Left colon (tissue), 2 donors: ENCODE data around the gene CFAP100. TPM values are rescaled to one million over a fixed set of nuclear protein-coding genes. Genes with fewer than 3 reads are reported as not detected.

Source experiments
- ATAC-seq: fragments of 200-7000 bp; cut with Tn5 transposase; one replicate; pipeline ENCODE4 v1.9.1; 2020; ENCODE audit warnings: mild to moderate bottlenecking, moderate library complexity
- DNase-seq, 2 donors: peaks; one replicate each; pipeline ENCODE4 v3.0.0-alpha.2; 2020
- intact Hi-C, 2 donors: fragments of 100-400 bp; cut with DNase I in 1 of 2; cut with micrococcal nuclease in 1 of 2; formaldehyde crosslinking; loops; one replicate each; pipeline versions ENCODE4 v1.11.2 to v1.14.0; 2022; cut with DNase I, micrococcal nuclease
- total RNA-seq, 2 donors: library from RNA; stranded (reverse); fragmentation: NEBNext Ultra II Directional; extraction: Animal tissue kit (Norgen Biotek cat#: 25700); gene quantifications; one replicate each; pipeline ENCODE4 v1.2.1, GENCODE V29; 2021
- donor health status: DM: no; HTN: no; CAD: no.
- donor health status: DM: yes; HTN: yes; CAD: no.

CFAP100 gene
- total RNA-seq, 2 donors from 2014 or later, result not detected

GRCh38 chr3:126395846-126396513, 1.3 kb downstream of the CFAP100 start:
- intact Hi-C loops, result no loop called here
- DNase-seq (peak in 1 of 2 donors; percentile 3), ATAC-seq (no peak)

- intact Hi-C loops, result no loop called here
- DNase-seq (no peak), ATAC-seq (no peak)
These were observed 1.8 kb downstream of the CFAP100 start for GRCh38 chr3:126396536-126396935.

GRCh38 chr3:126397610-126398422, 3.1 kb downstream of the CFAP100 start:
- ATAC-seq (no peak), DNase-seq (peak in 1 of 2 donors; percentile 21)
- intact Hi-C loops, result no loop called here

- DNase-seq, result peak in 1 of 2 donors; percentile 15
- intact Hi-C loops, result no loop called here
- no peak for ATAC-seq
These were observed 4.0 kb downstream of the CFAP100 start for GRCh38 chr3:126398423-126399350.

DNA sequence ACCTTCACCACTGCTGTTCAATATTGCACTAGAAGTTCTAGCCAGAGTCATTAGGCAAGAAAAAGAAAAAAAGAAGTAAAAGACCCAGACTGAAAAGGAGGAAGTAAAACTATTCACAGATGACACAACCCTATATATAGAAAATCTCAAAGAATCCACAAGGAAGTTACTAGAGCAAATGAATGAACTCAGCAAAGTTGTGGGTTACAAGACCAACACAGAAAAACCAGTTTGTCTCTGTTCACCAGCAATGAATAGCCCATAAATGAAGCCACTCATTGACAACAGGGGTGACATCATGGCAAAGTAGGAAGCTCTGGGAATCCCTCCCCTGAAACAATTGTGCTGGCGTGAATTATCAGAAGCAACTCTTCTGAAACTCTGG, 4.6 kb downstream of the CFAP100 start:
- DNase-seq, result no peak
- no peak for ATAC-seq
- intact Hi-C loops, result no loop called here

DNA sequence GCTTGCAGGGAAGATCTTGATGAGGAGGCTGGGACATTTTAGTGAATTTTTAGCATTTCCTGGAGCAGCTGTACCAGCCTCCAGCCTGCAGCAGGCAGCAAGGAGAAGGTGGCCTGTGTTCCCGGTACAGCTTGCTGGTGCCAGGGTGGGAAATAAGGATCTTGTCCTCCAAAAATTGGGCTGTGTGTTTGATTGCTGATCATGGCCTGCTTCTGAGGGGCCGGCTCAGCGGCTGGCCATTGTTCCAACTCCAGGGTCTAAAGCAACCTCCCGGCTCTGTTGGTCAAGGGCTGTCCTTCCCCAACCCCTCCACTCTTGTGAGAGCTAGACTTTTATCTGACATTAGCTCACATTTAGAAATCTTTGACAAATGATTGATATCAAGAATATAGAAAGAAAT, 5.0 kb downstream of the CFAP100 start:
- intact Hi-C loops, result no loop called here
- no peak for ATAC-seq
- peak in 1 of 2 donors; percentile 8 for DNase-seq

DNA sequence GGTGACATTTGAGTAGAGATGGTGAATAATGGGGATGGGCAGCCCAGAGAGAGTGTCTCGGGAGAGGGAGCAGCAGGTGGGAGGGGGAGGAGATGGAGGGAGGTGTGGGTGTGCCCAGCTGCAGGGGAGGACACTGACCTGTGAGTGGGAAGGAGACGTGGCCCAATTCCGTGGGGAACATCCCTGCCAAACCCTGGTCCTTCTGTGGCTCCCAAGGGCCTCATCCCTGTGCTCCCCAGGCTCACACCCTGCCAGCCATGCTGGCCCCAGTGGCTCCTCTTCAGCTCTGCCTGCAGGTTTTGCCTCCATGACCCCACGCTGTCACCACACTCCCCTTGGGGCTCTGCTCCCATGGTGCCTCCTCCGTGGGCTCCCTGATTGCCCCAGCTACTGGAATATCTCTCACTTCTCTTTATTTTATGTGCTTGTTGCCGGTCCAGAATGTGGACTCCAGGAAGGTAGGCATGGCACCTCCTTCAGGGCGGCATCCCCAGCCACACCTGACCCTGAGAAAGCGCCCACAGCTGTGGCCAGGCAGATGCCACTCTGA, 7.0 kb downstream of the CFAP100 start:
- intact Hi-C loops, result no loop called here

DNA sequence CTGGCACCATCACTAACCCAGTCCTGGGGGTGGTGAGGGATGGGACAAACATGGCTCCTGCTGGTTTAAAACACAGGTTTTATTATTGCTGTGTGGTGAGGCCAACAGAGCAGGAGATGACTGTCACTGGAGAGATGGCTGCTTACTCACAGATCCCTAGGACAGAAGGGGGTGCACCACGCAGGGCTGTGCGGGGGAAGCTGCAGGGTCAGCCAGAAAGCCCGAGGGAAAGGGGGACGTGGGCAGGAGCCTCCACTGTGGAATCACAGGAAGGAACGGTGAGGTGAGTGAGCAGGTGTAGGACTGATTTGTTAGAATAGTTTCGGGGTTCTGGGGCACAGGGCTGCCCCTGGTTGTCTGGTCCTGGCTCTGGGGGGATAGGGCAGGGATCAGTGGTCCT, 7.5 kb downstream of the CFAP100 start:
- DNase-seq (peak in 1 of 2 donors; percentile 6), ATAC-seq (no peak)
- intact Hi-C loops, result no loop called here

More for the DNA sequence above, 7.0 kb downstream of the CFAP100 start:
- ATAC-seq (no peak), DNase-seq (peak in 1 of 2 donors; percentile 8)

- ATAC-seq (no peak), DNase-seq (no peak)
- intact Hi-C loops, result no loop called here
These were observed 8.1 kb downstream of the CFAP100 start for GRCh38 chr3:126402666-126403302.

DNA sequence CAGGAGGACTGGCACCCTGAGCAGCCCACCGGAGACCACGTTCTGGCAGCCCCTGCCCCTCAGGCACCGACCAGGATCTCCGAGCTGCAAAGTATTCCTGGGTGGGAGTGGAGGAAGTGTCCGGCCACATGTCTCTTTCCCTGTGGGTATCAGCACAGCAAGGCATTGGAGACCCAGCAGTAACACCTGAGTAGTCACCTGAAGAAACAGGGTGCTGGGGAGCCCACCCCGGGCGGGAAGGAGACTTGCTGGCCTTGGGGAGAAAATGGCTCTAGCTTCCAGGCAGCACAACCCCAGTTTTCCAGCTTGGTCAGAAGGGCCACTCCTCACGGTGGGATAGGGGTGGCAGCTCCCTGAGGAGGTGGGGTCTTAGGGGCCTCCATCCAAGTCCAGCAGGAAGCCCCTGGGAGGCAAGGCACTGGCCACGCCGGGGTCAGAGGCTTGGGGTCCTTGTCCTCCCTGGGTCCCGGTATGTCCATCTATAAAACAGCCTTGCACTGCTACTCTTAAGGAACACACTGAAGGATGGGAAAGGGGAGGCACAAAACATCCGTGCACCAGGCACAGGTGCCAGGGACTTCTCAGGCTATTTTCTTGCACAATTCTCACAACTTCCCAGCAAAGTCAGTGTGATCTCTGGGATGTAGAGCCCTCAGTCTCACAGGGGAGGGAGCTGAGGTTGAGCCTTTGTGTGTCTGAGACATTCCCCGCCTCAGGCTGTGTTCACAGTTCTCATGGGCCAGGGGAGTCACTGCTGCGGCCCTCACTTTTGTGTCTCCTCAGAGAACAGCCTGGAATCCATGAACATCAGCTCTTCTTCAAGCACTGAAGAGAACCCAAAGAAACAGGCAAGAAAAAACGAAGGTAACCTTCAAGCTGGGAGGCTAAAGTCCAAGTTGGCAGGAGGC, 11.9 kb downstream of the CFAP100 start:
- intact Hi-C loops, result no loop called here
- no peak for ATAC-seq
- DNase-seq, result no peak

- DNase-seq, result no peak
- ATAC-seq, result no peak
- intact Hi-C loops, result no loop called here
These were observed 12.8 kb downstream of the CFAP100 start for GRCh38 chr3:126407412-126408044.

- ATAC-seq, result no peak
- DNase-seq, result no peak
- intact Hi-C loops, result no loop called here
These were observed 13.4 kb downstream of the CFAP100 start for GRCh38 chr3:126408099-126408498.

GRCh38 chr3:126412841-126413692, 18.4 kb downstream of the CFAP100 start:
- no peak for ATAC-seq
- DNase-seq, result peak in 1 of 2 donors; percentile 18
- intact Hi-C loops, result no loop called here

- ATAC-seq (no peak), DNase-seq (peak in 1 of 2 donors; percentile 15)
- intact Hi-C loops, result no loop called here
These were observed 19.0 kb downstream of the CFAP100 start for GRCh38 chr3:126413693-126414080.

DNA sequence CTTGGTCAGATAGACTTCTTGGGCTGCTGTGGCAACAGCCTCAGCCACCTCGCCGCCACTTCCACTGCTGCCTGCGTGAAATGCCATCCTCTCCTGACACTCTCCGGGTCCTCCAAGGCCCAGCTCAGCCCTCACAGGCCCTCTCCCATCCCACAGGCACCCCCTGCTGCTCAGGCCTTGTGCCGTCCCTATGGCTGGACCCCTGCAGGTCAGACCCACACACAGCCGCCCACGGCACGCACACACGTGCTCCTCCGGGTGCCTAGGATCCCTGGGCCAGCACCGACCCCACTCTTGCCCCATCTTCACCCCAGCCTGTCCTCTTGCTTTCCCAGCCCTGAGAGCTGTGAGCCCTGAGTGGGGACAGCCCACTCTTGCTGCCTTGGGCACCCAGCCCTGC, 19.7 kb downstream of the CFAP100 start:
- DNase-seq (peak in 1 of 2 donors; percentile 14), ATAC-seq (no peak)
- intact Hi-C loops, result no loop called here

DNA sequence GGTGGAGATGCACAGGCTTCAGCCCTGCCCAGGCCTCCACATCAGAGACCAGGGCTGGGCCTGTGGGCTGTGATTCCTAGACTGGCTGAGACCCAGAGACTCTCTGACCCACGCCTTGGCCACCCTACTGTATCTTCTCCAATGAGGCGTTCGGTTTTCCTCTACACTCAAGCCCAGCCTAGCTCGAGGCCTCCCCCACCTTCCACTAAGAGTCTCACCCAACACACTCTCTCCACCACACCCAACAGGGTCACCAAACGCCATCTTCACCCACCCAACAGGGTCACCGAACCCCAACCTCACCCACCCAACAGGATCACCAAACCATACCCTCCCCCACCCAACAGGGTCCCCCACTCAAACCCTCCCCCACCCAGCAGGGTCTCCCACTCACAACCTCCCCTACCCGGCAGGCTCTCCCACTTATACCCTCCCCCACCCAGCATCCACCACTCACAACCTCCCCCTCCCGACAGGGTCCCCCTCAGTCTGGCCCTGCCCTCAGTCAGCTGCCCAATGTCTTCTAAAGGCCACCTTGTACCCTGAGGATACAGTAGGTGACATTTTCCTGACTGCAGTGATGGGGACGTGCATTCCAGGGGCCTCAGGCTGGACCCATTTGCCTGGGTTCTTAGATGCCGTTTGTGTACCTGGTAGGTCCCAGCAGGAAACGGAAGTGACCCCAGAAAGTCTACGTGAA, 20.4 kb downstream of the CFAP100 start:
- ATAC-seq, result no peak
- intact Hi-C loops, result no loop called here
- DNase-seq, result no peak
